ENCODE data around the gene AGAP1. TPM values are rescaled to one million over a fixed set of nuclear protein-coding genes. Genes with fewer than 3 reads are reported as not detected.

The AGAP1 gene
- total RNA-seq, 1 donor from 2014 or later = 39.4 TPM

DNA sequence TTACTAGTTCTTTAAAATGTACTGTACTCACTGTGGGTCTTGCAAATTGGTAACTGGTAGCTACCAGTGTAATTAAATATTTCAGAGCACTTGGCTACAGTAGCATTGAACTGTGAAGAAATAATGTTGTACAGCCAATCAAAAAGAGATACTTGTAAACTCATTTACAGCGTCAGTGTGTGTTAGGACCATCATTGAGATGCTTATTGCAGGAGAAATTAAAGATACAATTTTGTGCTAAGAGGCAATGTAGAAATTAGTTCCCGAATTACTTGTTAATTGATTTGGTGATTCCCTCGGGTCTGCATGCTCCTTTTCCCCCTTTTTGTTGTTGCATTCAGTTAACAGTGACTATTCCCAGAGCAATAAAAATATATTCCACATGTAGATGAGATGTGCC, 330.5 kb downstream of the AGAP1 start:
- no peaks in the 10 kb centered on the region for H3K27me3 Mint-ChIP-seq (ENCODE audit: low read depth, unreplicated experiment)

DNA sequence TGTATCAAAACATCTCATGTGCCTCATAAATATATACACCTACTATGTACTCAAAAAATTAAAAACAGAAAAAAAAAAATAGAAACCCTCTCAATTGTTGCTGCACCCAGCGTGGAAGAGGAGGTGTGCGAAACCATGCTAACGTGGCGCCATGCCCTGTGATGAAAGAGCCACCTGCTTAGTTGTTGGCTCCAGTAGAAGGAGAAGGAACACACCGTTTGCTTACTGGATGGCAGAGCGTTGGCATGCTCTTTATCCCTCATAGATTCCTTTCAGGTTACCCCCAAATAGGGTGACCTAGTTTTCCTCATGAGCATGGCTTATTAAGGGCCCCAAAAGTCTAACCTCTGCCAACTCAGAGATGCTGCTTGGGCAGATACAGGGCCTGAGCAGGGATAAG, 332.1 kb downstream of the AGAP1 start:
- no peak for TF ChIP-seq EZH2 (IDR thresholded peaks at IDR 0.05; ENCODE audit: insufficient read depth, low read length)
- TF ChIP-seq, protein P1, sequence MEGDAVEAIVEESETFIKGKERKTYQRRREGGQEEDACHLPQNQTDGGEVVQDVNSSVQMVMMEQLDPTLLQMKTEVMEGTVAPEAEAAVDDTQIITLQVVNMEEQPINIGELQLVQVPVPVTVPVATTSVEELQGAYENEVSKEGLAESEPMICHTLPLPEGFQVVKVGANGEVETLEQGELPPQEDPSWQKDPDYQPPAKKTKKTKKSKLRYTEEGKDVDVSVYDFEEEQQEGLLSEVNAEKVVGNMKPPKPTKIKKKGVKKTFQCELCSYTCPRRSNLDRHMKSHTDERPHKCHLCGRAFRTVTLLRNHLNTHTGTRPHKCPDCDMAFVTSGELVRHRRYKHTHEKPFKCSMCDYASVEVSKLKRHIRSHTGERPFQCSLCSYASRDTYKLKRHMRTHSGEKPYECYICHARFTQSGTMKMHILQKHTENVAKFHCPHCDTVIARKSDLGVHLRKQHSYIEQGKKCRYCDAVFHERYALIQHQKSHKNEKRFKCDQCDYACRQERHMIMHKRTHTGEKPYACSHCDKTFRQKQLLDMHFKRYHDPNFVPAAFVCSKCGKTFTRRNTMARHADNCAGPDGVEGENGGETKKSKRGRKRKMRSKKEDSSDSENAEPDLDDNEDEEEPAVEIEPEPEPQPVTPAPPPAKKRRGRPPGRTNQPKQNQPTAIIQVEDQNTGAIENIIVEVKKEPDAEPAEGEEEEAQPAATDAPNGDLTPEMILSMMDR (IDR thresholded peaks at IDR 0.05; ENCODE audit: insufficient read depth, low read depth, low read length) = no peak
- DNase-seq (ENCODE audit: low read depth) (no peak), FAIRE-seq (no peak)
- no peaks in the 10 kb centered on the region for H3K36me3 ChIP-seq (ENCODE audit: insufficient read depth, low read length)
- H3K4me1 ChIP-seq (ENCODE audit: insufficient read depth, low read length) = no peaks in the 10 kb centered on the region
- H2AFZ ChIP-seq (ENCODE audit: low read depth, low read length) = no peak overlapping the region
- H3K27ac ChIP-seq (ENCODE audit: low read depth, low read length) = no peak overlapping the region
- no peak overlapping the region for H3K4me3 Mint-ChIP-seq (ENCODE audit: unreplicated experiment)
- H3K9me3 Mint-ChIP-seq (ENCODE audit: unreplicated experiment) = no peaks in the 10 kb centered on the region
- no peak overlapping the region for H3K27ac Mint-ChIP-seq (ENCODE audit: unreplicated experiment)
- H3K79me2 ChIP-seq (ENCODE audit: insufficient read depth, low read length) = no peaks in the 10 kb centered on the region
- H4K20me1 ChIP-seq (ENCODE audit: insufficient read depth, low read length) = no peaks in the 10 kb centered on the region
- H3K27me3 ChIP-seq (ENCODE audit: insufficient read depth, low read length) = no peaks in the 10 kb centered on the region
- no peak overlapping the region for H3K4me2 ChIP-seq (ENCODE audit: low read length)
- H3K36me3 Mint-ChIP-seq (ENCODE audit: low read depth, unreplicated experiment) = peaks cover 17% of the 10 kb centered on the region
- no peak overlapping the region for H3K9ac ChIP-seq (ENCODE audit: low read length)
- peaks cover 13% of the 10 kb centered on the region for H3K4me1 Mint-ChIP-seq (ENCODE audit: low read depth, unreplicated experiment)
- H3K9me3 ChIP-seq (ENCODE audit: insufficient read depth, low read depth, low read length) = no peaks in the 10 kb centered on the region
- H3K4me3 ChIP-seq (ENCODE audit: insufficient read depth, low read depth, low read length) = no peak overlapping the region
- H3K27me3 Mint-ChIP-seq (ENCODE audit: low read depth, unreplicated experiment) = no peaks in the 10 kb centered on the region

More for the DNA sequence above, 330.5 kb downstream of the AGAP1 start:
- H3K36me3 ChIP-seq (ENCODE audit: insufficient read depth, low read length) = no peaks in the 10 kb centered on the region
- H3K4me1 ChIP-seq (ENCODE audit: insufficient read depth, low read length) = no peaks in the 10 kb centered on the region
- H3K79me2 ChIP-seq (ENCODE audit: insufficient read depth, low read length) = no peaks in the 10 kb centered on the region
- H3K4me3 ChIP-seq (ENCODE audit: insufficient read depth, low read depth, low read length) = no peak overlapping the region
- H4K20me1 ChIP-seq (ENCODE audit: insufficient read depth, low read length) = no peaks in the 10 kb centered on the region
- H3K27ac ChIP-seq (ENCODE audit: low read depth, low read length) = no peak overlapping the region
- H3K27me3 ChIP-seq (ENCODE audit: insufficient read depth, low read length) = no peaks in the 10 kb centered on the region
- DNase-seq (ENCODE audit: low read depth) (no peak), FAIRE-seq (no peak)
- TF ChIP-seq, protein P1 (IDR thresholded peaks at IDR 0.05; ENCODE audit: insufficient read depth, low read depth, low read length) = no peak
- no peak for TF ChIP-seq EZH2 (IDR thresholded peaks at IDR 0.05; ENCODE audit: insufficient read depth, low read length)
- Mint-ChIP-seq H3K27ac (ENCODE audit: unreplicated experiment) (no peak overlapping the region), H3K4me3 (ENCODE audit: unreplicated experiment) (no peak overlapping the region), H3K36me3 (ENCODE audit: low read depth, unreplicated experiment) (peaks cover 14% of the 10 kb centered on the region), H3K4me1 (ENCODE audit: low read depth, unreplicated experiment) (peaks cover 13% of the 10 kb centered on the region), H3K9me3 (ENCODE audit: unreplicated experiment) (no peaks in the 10 kb centered on the region)
- no peaks in the 10 kb centered on the region for H3K9me3 ChIP-seq (ENCODE audit: insufficient read depth, low read depth, low read length)
- no peak overlapping the region for H3K9ac ChIP-seq (ENCODE audit: low read length)
- H3K4me2 ChIP-seq (ENCODE audit: low read length) = no peak overlapping the region
- no peak overlapping the region for H2AFZ ChIP-seq (ENCODE audit: low read depth, low read length)

DNA sequence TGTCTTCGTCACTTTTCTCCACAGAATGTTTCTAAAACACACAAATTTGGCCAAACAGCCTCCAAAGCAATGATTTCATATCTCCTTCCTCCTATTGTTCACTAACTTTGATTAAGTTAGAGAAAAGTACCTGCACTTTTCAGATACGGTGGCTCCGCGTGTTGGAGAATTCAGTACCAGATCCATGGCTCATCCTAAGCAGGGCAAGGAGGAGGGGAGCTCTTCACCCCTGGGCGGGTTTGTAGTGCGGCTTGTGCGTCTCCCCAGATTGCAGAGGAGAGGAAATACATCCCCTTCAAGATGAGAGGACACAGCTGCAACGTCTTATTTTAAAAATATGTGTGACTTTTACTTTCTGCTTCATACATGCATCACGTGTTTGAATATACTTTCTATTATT, 333.0 kb downstream of the AGAP1 start:
- no peak overlapping the region for H3K9ac ChIP-seq (ENCODE audit: low read length)
- no peaks in the 10 kb centered on the region for H3K9me3 ChIP-seq (ENCODE audit: insufficient read depth, low read depth, low read length)
- no peaks in the 10 kb centered on the region for H4K20me1 ChIP-seq (ENCODE audit: insufficient read depth, low read length)
- Mint-ChIP-seq H3K27me3 (ENCODE audit: low read depth, unreplicated experiment) (no peaks in the 10 kb centered on the region), H3K36me3 (ENCODE audit: low read depth, unreplicated experiment) (peaks cover 14% of the 10 kb centered on the region), H3K4me1 (ENCODE audit: low read depth, unreplicated experiment) (peaks cover 13% of the 10 kb centered on the region), H3K9me3 (ENCODE audit: unreplicated experiment) (no peaks in the 10 kb centered on the region), H3K4me3 (ENCODE audit: unreplicated experiment) (no peak overlapping the region), H3K27ac (ENCODE audit: unreplicated experiment) (no peak overlapping the region)
- no peaks in the 10 kb centered on the region for H3K4me1 ChIP-seq (ENCODE audit: insufficient read depth, low read length)
- H3K36me3 ChIP-seq (ENCODE audit: insufficient read depth, low read length) = no peaks in the 10 kb centered on the region
- no peaks in the 10 kb centered on the region for H3K79me2 ChIP-seq (ENCODE audit: insufficient read depth, low read length)
- no peak overlapping the region for H3K4me2 ChIP-seq (ENCODE audit: low read length)
- no peak overlapping the region for H3K27ac ChIP-seq (ENCODE audit: low read depth, low read length)
- no peak overlapping the region for H2AFZ ChIP-seq (ENCODE audit: low read depth, low read length)
- TF ChIP-seq, protein P1 (IDR thresholded peaks at IDR 0.05; ENCODE audit: insufficient read depth, low read depth, low read length) = no peak
- no peak for TF ChIP-seq EZH2 (IDR thresholded peaks at IDR 0.05; ENCODE audit: insufficient read depth, low read length)
- H3K4me3 ChIP-seq (ENCODE audit: insufficient read depth, low read depth, low read length) = no peak overlapping the region
- FAIRE-seq (no peak), DNase-seq (ENCODE audit: low read depth) (no peak)
- no peaks in the 10 kb centered on the region for H3K27me3 ChIP-seq (ENCODE audit: insufficient read depth, low read length)
